ENCODE measurements around the gene AK9. TPM values are rescaled to one million over a fixed set of nuclear protein-coding genes. Genes with fewer than 3 reads are reported as not detected.
"Not testable (repeated sequence)": the region's sequence is repeated elsewhere in the genome, so short reads cannot be mapped to it uniquely, and the experiment has no call there.

Gene AK9
- total and polyA plus RNA-seq, 2 of the 4 experiments (the other 2 are of a cell fraction): 1.7 to 1.8 TPM

GRCh38 chr6:109521080-109521479, 169.9 kb downstream of the AK9 start:
- Histone ChIP-seq H3K23ac (ENCODE audit: low read depth, low read length) (no peak overlapping the region), H4K8ac (ENCODE audit: low read depth in 2 of 2, low read length in 2 of 2) (no peak overlapping the region), H2AFZ (replicated peaks; ENCODE audit: low read length, poor library complexity) (no peak overlapping the region), H3K27ac (ENCODE audit: insufficient read depth, low read length) (no peak overlapping the region), H3K9me1 (ENCODE audit: insufficient read depth, low read length) (no peaks in the 10 kb centered on the region), H3K9me3 (ENCODE audit: control insufficient read depth, insufficient read depth, low read length) (no peaks in the 10 kb centered on the region), H2BK15ac (ENCODE audit: low read depth, low read length) (no peak overlapping the region), H4K5ac (ENCODE audit: low read depth, low read length) (no peak overlapping the region), H3K4me1 (ENCODE audit: control insufficient read depth, insufficient read depth, low read length) (no peaks in the 10 kb centered on the region), H3K4me2 (ENCODE audit: low read depth, low read length) (no peak overlapping the region), H3K27me3 (ENCODE audit: control insufficient read depth, insufficient read depth, low read length) (peaks cover 2% of the 10 kb centered on the region; the same call in 1 of the 2 replicates), H2AK5ac (ENCODE audit: low read depth, low read length) (no peak overlapping the region), H3K56ac (ENCODE audit: extremely low read depth, insufficient read depth, low read length) (no peak overlapping the region), H2BK20ac (ENCODE audit: low read depth, low read length) (no peak overlapping the region), H2BK120ac (ENCODE audit: low read depth, low read length) (no peak overlapping the region), H3K4ac (ENCODE audit: low read depth, low read length) (no peak overlapping the region), H3K36me3 (ENCODE audit: control insufficient read depth, insufficient read depth, low read length) (no peaks in the 10 kb centered on the region), H3K4me3 (ENCODE audit: insufficient read depth, low read depth, low read length) (no peak overlapping the region), H3K14ac (replicated peaks; ENCODE audit: low read depth, low read length) (no peak overlapping the region), H4K91ac (ENCODE audit: insufficient read depth, low read depth, low read length) (no peak overlapping the region), H2AK9ac (replicated peaks; ENCODE audit: low read depth, low read length, poor library complexity) (no peak overlapping the region), H3K9ac (ENCODE audit: low read depth, low read length) (no peak overlapping the region), H3K18ac (ENCODE audit: low read depth, low read length) (no peak overlapping the region), H3K79me1 (ENCODE audit: low read depth in 1 of 2, low read length in 2 of 2) (no peaks in the 10 kb centered on the region), H4K20me1 (ENCODE audit: insufficient read depth, low read length) (no peaks in the 10 kb centered on the region), H2BK5ac (ENCODE audit: low read depth, low read length, poor library complexity, severe bottlenecking) (no peak overlapping the region)
- no peak for ATAC-seq (ENCODE audit: low read depth)
- BruUV-seq (replicated peaks): no TSS peak
- in situ Hi-C loops (cut with MboI; ENCODE audit: low sequenced_read_pairs) (loop anchor here (10.0 kb wide), 1 partner anchor 864 kb away; no protein-coding TSS in a partner anchor), intact Hi-C loops (cut with micrococcal nuclease) (no loop called here), dilution Hi-C loops (cut with HindIII; ENCODE audit: low sequenced_read_pairs, unreplicated experiment) (no loop called here)
- ChIA-PET CTCF (interaction anchor here (0.6 kb wide), 1 partner anchor 1894 kb away, joined by 4 read pairs; no protein-coding TSS in a partner anchor), POLR2A (ENCODE audit: unreplicated experiment) (no interaction called here)
- WGBS, 2 experiments (ENCODE audit: extremely low coverage in 2 of 2, insufficient read length in 1 of 2): no CpG with 5 or more reads among the region's 3 CpGs
- TF ChIP-seq MAZ (IDR thresholded peaks at IDR 0.05; ENCODE audit: borderline replicate concordance, low read depth, low read length) (no peak), POLR2A (IDR thresholded peaks at IDR 0.05; ENCODE audit: low read depth, low read length) (no peak), NFE2L2 (IDR thresholded peaks at IDR 0.05; ENCODE audit: low read depth, low read length) (no peak)
- no peak for DNase-seq

DNA sequence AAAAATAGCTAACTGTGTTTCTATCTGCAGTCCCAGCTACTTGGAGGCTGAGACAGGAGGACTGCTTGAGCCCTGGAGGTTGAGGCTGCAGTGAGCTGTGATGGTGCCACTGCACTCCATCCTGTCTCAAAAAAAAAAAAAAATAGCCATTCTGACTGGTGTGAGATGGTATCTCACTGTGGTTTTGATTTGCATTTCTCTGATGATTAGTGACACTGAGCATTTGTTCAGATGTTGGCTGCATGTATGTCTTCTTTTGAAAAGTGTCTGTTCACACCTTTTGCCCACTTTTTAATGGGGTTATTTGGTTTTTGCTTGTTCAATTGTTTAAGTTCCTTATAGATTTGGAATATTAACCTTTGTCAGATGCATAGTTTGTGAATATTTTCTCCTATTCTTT, 171.4 kb downstream of the AK9 start:
- POLR2A ChIA-PET (ENCODE audit: unreplicated experiment); H3K9ac ChIP-seq (ENCODE audit: low read depth, low read length); H3K9me3 ChIP-seq (ENCODE audit: control insufficient read depth, insufficient read depth, low read length); dilution Hi-C loops (cut with HindIII; ENCODE audit: low sequenced_read_pairs, unreplicated experiment); H3K18ac ChIP-seq (ENCODE audit: low read depth, low read length); H4K8ac ChIP-seq (ENCODE audit: low read depth in 2 of 2, low read length in 2 of 2); H3K23ac ChIP-seq (ENCODE audit: low read depth, low read length); H3K4me3 ChIP-seq (ENCODE audit: insufficient read depth, low read depth, low read length); H3K56ac ChIP-seq (ENCODE audit: extremely low read depth, insufficient read depth, low read length); H3K14ac ChIP-seq (replicated peaks; ENCODE audit: low read depth, low read length); H3K36me3 ChIP-seq (ENCODE audit: control insufficient read depth, insufficient read depth, low read length); H3K27ac ChIP-seq (ENCODE audit: insufficient read depth, low read length); H2BK5ac ChIP-seq (ENCODE audit: low read depth, low read length, poor library complexity, severe bottlenecking); H3K79me1 ChIP-seq (ENCODE audit: low read depth in 1 of 2, low read length in 2 of 2); H4K20me1 ChIP-seq (ENCODE audit: insufficient read depth, low read length); H3K27me3 ChIP-seq (ENCODE audit: control insufficient read depth, insufficient read depth, low read length); H3K4ac ChIP-seq (ENCODE audit: low read depth, low read length); H3K4me2 ChIP-seq (ENCODE audit: low read depth, low read length); H3K4me1 ChIP-seq (ENCODE audit: control insufficient read depth, insufficient read depth, low read length); H4K5ac ChIP-seq (ENCODE audit: low read depth, low read length); CTCF ChIA-PET; H2BK20ac ChIP-seq (ENCODE audit: low read depth, low read length); H2BK120ac ChIP-seq (ENCODE audit: low read depth, low read length); H2AK9ac ChIP-seq (replicated peaks; ENCODE audit: low read depth, low read length, poor library complexity); H2BK15ac ChIP-seq (ENCODE audit: low read depth, low read length); intact Hi-C loops (cut with micrococcal nuclease); DNase-seq; H2AFZ ChIP-seq (replicated peaks; ENCODE audit: low read length, poor library complexity); H2AK5ac ChIP-seq (ENCODE audit: low read depth, low read length); H3K9me1 ChIP-seq (ENCODE audit: insufficient read depth, low read length); H4K91ac ChIP-seq (ENCODE audit: insufficient read depth, low read depth, low read length); ATAC-seq (ENCODE audit: low read depth); BruUV-seq (replicated peaks): not testable (repeated sequence)
- in situ Hi-C loops (cut with MboI; ENCODE audit: low sequenced_read_pairs): loop anchor here (10.0 kb wide), 1 partner anchor 865 kb away; no protein-coding TSS in a partner anchor
